Spleen (tissue), 7 donors: ENCODE data around the gene LRIG3.

Experiments
- POLR2A ChIP-seq, 3 donors: fragments of 450-650 bp; IDR thresholded peaks; one replicate each; pipeline ENCODE4 v1.5.1; 2017; ENCODE audit warnings: antibody characterized with exemption in 3 of 3, mild to moderate bottlenecking in 1 of 3
- POLR2AphosphoS5 ChIP-seq, 3 donors: sonication (generic); formaldehyde crosslinking; IDR thresholded peaks; one replicate each; pipeline ENCODE4 v1.5.1; 2017; ENCODE audit warnings: antibody characterized with exemption in 3 of 3
- TF ChIP-seq, protein P1 (sequence below), 11 experiments: fragments of 200-600 bp in 7 of 11; fragments of 450-650 bp in 4 of 11; sonication (generic) in 4 of 11; IDR thresholded peaks in 8 of 11; conservative IDR thresholded peaks in 3 of 11; 1 replicate in 7 of 11; 2 replicates in 4 of 11; pipeline versions ENCODE4 v1.4.0 to v1.8.0; 2016 to 2021; ENCODE audit warnings: antibody characterized with exemption in 11 of 11, inconsistent platforms in 4 of 11, mild to moderate bottlenecking in 1 of 11
- donor health status: DM: no; HTN: no; CAD: no; lungs with moderate emphysema.
- donor health status: DM: no; HTN: no; CAD: no.
- donor health status: DM: no; HTN: no; CAD: no.

DNA sequence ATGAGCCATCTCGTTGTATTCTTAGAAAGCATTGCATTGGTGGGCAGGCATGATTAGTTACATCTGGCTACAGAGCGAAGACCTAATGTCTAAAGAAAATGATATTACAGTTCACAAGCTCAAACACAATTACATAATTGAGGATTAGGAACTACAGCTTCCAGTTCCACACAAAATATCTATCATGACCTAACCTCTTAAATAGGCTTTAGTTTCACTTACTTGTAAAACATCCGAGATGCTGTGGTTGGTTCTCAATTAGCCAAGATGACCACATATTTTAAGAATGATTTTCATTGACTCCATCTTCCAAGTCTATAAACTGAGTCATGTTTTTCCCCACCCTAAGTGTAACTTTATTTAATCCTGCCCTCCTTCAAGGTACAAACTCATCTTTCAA, 69.5 kb downstream of the LRIG3 start:
- TF ChIP-seq, protein P1, sequence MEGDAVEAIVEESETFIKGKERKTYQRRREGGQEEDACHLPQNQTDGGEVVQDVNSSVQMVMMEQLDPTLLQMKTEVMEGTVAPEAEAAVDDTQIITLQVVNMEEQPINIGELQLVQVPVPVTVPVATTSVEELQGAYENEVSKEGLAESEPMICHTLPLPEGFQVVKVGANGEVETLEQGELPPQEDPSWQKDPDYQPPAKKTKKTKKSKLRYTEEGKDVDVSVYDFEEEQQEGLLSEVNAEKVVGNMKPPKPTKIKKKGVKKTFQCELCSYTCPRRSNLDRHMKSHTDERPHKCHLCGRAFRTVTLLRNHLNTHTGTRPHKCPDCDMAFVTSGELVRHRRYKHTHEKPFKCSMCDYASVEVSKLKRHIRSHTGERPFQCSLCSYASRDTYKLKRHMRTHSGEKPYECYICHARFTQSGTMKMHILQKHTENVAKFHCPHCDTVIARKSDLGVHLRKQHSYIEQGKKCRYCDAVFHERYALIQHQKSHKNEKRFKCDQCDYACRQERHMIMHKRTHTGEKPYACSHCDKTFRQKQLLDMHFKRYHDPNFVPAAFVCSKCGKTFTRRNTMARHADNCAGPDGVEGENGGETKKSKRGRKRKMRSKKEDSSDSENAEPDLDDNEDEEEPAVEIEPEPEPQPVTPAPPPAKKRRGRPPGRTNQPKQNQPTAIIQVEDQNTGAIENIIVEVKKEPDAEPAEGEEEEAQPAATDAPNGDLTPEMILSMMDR (IDR thresholded peaks at IDR 0.05 in 8 of 11, conservative IDR thresholded peaks at IDR 0.05 in 3 of 11) = no peak
- no peak for TF ChIP-seq POLR2A (IDR thresholded peaks at IDR 0.05)
- no peak for TF ChIP-seq POLR2AphosphoS5 (IDR thresholded peaks at IDR 0.05)
